ENCODE measurements around the gene GABBR2. TPM values are rescaled to one million over a fixed set of nuclear protein-coding genes. Genes with fewer than 3 reads are reported as not detected.

The GABBR2 gene
- total RNA-seq, 1 experiment from 2014 or later, result 0.23 TPM

GRCh38 chr9:98609646-98610045 is 99.1 kb downstream of the GABBR2 start:
- no TSS peak for BruUV-seq (replicated peaks)
- Histone ChIP-seq H3K36me3 (ENCODE audit: control insufficient read depth, insufficient read depth, low read length) (no peaks in the 10 kb centered on the region), H3K4me3 (ENCODE audit: low read depth, low read length) (no peak overlapping the region), H3K9me3 (no peaks in the 10 kb centered on the region), H3K27me3 (replicated peaks; ENCODE audit: control insufficient read depth, insufficient read depth, low read length) (no peaks in the 10 kb centered on the region), H3K4me1 (no peaks in the 10 kb centered on the region; the same call in 1 of the 2 replicates)
- POLR2A ChIA-PET, result no interaction called here
- TF ChIP-seq, protein P1, sequence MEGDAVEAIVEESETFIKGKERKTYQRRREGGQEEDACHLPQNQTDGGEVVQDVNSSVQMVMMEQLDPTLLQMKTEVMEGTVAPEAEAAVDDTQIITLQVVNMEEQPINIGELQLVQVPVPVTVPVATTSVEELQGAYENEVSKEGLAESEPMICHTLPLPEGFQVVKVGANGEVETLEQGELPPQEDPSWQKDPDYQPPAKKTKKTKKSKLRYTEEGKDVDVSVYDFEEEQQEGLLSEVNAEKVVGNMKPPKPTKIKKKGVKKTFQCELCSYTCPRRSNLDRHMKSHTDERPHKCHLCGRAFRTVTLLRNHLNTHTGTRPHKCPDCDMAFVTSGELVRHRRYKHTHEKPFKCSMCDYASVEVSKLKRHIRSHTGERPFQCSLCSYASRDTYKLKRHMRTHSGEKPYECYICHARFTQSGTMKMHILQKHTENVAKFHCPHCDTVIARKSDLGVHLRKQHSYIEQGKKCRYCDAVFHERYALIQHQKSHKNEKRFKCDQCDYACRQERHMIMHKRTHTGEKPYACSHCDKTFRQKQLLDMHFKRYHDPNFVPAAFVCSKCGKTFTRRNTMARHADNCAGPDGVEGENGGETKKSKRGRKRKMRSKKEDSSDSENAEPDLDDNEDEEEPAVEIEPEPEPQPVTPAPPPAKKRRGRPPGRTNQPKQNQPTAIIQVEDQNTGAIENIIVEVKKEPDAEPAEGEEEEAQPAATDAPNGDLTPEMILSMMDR (IDR thresholded peaks at IDR 0.05; ENCODE audit: insufficient read depth in 1 of 2, low read depth in 1 of 2, low read length in 1 of 2, severe bottlenecking in 1 of 2, unreplicated experiment in 1 of 2), result no peak
- H3K4me3 Mint-ChIP-seq (ENCODE audit: unreplicated experiment), result no peak overlapping the region
- H3K27ac Mint-ChIP-seq (ENCODE audit: unreplicated experiment), result no peak overlapping the region
- intact Hi-C loops (cut with micrococcal nuclease; ENCODE audit: unreplicated experiment), result no loop called here
- DNase-seq, result no peak
- H3K9me3 Mint-ChIP-seq (ENCODE audit: unreplicated experiment), result no peaks in the 10 kb centered on the region
- CTCF ChIA-PET, result no interaction called here
- no peaks in the 10 kb centered on the region for H3K36me3 Mint-ChIP-seq (ENCODE audit: insufficient read depth, unreplicated experiment)
- no peaks in the 10 kb centered on the region for H3K4me1 Mint-ChIP-seq (ENCODE audit: low read depth, unreplicated experiment)
- peaks cover 6% of the 10 kb centered on the region for H3K27me3 Mint-ChIP-seq (ENCODE audit: insufficient read depth, unreplicated experiment)

GRCh38 chr9:98607787-98608186 is 100.9 kb downstream of the GABBR2 start:
- no peak overlapping the region for H3K4me3 Mint-ChIP-seq (ENCODE audit: unreplicated experiment)
- Histone ChIP-seq H3K27me3 (replicated peaks; ENCODE audit: control insufficient read depth, insufficient read depth, low read length) (no peaks in the 10 kb centered on the region), H3K9me3 (no peaks in the 10 kb centered on the region), H3K4me1 (no peaks in the 10 kb centered on the region; the same call in 1 of the 2 replicates), H3K4me3 (ENCODE audit: low read depth, low read length) (no peak overlapping the region), H3K36me3 (ENCODE audit: control insufficient read depth, insufficient read depth, low read length) (no peaks in the 10 kb centered on the region)
- no peaks in the 10 kb centered on the region for H3K4me1 Mint-ChIP-seq (ENCODE audit: low read depth, unreplicated experiment)
- intact Hi-C loops (cut with micrococcal nuclease; ENCODE audit: unreplicated experiment), result no loop called here
- H3K36me3 Mint-ChIP-seq (ENCODE audit: insufficient read depth, unreplicated experiment), result no peaks in the 10 kb centered on the region
- POLR2A ChIA-PET, result no interaction called here
- DNase-seq, result no peak
- H3K27me3 Mint-ChIP-seq (ENCODE audit: insufficient read depth, unreplicated experiment), result peaks cover 4% of the 10 kb centered on the region
- TF ChIP-seq, protein P1 (IDR thresholded peaks at IDR 0.05; ENCODE audit: insufficient read depth in 1 of 2, low read depth in 1 of 2, low read length in 1 of 2, severe bottlenecking in 1 of 2, unreplicated experiment in 1 of 2), result no peak
- no peak overlapping the region for H3K27ac Mint-ChIP-seq (ENCODE audit: unreplicated experiment)
- no peaks in the 10 kb centered on the region for H3K9me3 Mint-ChIP-seq (ENCODE audit: unreplicated experiment)
- CTCF ChIA-PET, result no interaction called here
- BruUV-seq (replicated peaks), result no TSS peak

DNA sequence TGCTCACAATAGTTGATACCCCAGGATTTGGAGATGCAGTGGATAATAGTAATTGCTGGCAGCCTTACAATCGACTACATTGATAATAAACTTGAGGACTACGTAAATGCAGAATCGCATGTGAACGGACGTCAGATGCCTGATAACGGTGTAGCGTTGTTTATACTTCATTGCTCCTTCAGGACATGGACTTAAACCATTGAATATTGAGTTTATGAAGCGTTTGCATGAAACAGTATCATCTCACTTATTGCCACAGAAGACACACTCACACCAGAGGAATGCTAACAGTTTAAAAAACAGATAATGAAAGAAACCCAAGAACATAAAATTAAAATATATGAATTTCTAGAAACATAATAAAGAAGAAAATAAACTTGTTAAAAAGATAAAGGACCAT is 101.6 kb downstream of the GABBR2 start:
- no TSS peak for BruUV-seq (replicated peaks)
- Histone ChIP-seq H3K4me3 (ENCODE audit: low read depth, low read length) (no peak overlapping the region), H3K27me3 (replicated peaks; ENCODE audit: control insufficient read depth, insufficient read depth, low read length) (no peaks in the 10 kb centered on the region), H3K36me3 (ENCODE audit: control insufficient read depth, insufficient read depth, low read length) (no peaks in the 10 kb centered on the region), H3K9me3 (no peaks in the 10 kb centered on the region), H3K4me1 (no peaks in the 10 kb centered on the region; the same call in 1 of the 2 replicates)
- Mint-ChIP-seq H3K4me3 (ENCODE audit: unreplicated experiment) (no peak overlapping the region), H3K27me3 (ENCODE audit: insufficient read depth, unreplicated experiment) (peaks cover 4% of the 10 kb centered on the region), H3K9me3 (ENCODE audit: unreplicated experiment) (no peaks in the 10 kb centered on the region), H3K36me3 (ENCODE audit: insufficient read depth, unreplicated experiment) (no peaks in the 10 kb centered on the region), H3K27ac (ENCODE audit: unreplicated experiment) (no peak overlapping the region), H3K4me1 (ENCODE audit: low read depth, unreplicated experiment) (no peaks in the 10 kb centered on the region)
- CTCF ChIA-PET, result no interaction called here
- no peak for DNase-seq
- intact Hi-C loops (cut with micrococcal nuclease; ENCODE audit: unreplicated experiment), result no loop called here
- TF ChIP-seq, protein P1 (IDR thresholded peaks at IDR 0.05; ENCODE audit: insufficient read depth in 1 of 2, low read depth in 1 of 2, low read length in 1 of 2, severe bottlenecking in 1 of 2, unreplicated experiment in 1 of 2), result no peak
- POLR2A ChIA-PET, result no interaction called here

Measured in Caco-2 (cell line).